GM18909 (cell line): ENCODE data around the gene CYP11A1.

Experiments used
- ATAC-seq: cut with Tn5 transposase; IDR thresholded peaks from one replicate; pipeline ENCODE4 v1.9.1; 2021; ENCODE audit warnings: mild to moderate bottlenecking; ENCODE audit not compliant: unreplicated experiment, poor library complexity

The CYP11A1 gene

DNA sequence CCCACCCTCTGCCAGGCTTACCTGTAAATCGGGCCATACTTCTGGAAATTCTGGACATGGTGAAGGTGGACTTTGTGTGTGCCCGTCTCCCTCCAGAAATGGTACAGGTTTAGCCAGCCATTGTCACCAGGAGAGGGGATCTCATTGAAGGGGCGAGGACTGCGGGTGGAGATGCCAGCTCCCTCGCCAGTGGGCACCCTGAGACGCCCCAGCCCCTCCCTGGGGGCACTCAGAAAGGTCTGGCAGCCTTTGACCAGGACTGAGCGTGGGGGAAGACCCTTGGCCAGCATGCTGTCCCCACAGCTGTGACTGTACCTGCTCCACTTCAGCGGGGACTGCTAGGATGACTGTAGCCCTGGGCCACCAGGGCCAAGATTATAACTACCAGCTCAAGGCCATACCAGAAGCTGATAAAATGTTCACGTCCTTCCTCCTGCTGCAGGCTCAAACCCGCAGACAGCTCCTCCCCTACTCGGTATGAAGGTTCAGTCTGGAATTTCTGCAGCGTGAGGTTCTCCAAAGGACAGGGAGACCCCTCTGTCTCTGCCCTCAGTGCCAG, at the start of gene CYP11A1:
TSS of gene CYP11A1 (minus strand) at position 351 of the 559 bp plus-strand sequence. CDS start at position 290, 61 bp downstream.
- ATAC-seq = no peak

- no peak for ATAC-seq
These were observed 49.8 kb upstream of the CYP11A1 start for GRCh38 chr15:74417225-74417624.

GRCh38 chr15:74415966-74416916, 48.8 kb upstream of the CYP11A1 start:
- ATAC-seq = no peak

- ATAC-seq = no peak
These were observed 47.3 kb upstream of the CYP11A1 start for GRCh38 chr15:74414603-74415338.

- ATAC-seq = no peak
These were observed 46.7 kb upstream of the CYP11A1 start for GRCh38 chr15:74414081-74414580.

GRCh38 chr15:74413350-74414080, 46.1 kb upstream of the CYP11A1 start:
- no peak for ATAC-seq

GRCh38 chr15:74412159-74412558, 44.7 kb upstream of the CYP11A1 start:
- ATAC-seq = no peak

- no peak for ATAC-seq
These were observed 44.2 kb upstream of the CYP11A1 start for GRCh38 chr15:74411686-74412085.

- ATAC-seq = no peak
These were observed 43.1 kb upstream of the CYP11A1 start for GRCh38 chr15:74410502-74410901.

DNA sequence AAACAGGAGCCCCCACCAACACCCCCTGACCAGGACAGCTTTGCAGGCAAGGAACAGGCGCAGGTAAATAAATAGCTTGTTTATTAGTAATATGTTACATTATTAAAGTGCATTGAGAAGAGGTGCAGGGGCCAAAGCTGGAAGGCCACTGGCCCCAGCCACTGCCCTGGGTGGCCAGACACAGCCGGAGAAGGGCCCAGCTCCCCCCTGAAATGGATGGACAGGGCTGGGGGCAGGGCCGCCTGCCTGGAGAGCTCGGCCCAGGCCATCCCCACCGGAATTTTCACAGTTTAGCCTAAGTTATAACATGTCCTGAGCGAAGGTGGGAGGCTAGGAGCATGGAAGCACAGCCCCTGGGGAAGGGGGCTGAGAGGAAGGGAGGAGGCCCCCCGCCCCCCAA, 41.8 kb upstream of the CYP11A1 start:
- ATAC-seq = no peak

- ATAC-seq = no peak
These were observed 41.4 kb upstream of the CYP11A1 start for GRCh38 chr15:74408815-74409214.

DNA sequence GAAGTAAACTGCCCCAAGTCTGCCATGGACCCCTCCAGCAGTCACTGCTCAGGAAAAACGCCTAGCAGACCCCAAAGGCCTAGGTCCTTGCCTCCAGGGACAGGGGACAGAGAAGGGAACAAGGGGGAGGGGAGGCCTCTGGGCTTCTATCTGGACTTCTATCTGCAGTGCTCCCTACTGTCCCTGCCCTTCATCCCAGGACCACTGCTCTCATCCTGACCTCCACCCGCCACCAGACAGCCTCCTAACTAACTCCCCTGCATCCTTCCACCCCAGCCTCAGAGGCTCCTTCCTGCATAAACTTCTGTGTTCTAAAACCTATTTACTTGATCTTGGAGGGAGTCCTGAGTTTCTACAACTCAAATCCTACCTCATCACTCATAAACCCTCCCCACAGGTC, 40.9 kb upstream of the CYP11A1 start:
- ATAC-seq = no peak

- no peak for ATAC-seq
These were observed 39.7 kb upstream of the CYP11A1 start for GRCh38 chr15:74406992-74407705.

GRCh38 chr15:74406517-74406916, 39.1 kb upstream of the CYP11A1 start:
- ATAC-seq = no peak

DNA sequence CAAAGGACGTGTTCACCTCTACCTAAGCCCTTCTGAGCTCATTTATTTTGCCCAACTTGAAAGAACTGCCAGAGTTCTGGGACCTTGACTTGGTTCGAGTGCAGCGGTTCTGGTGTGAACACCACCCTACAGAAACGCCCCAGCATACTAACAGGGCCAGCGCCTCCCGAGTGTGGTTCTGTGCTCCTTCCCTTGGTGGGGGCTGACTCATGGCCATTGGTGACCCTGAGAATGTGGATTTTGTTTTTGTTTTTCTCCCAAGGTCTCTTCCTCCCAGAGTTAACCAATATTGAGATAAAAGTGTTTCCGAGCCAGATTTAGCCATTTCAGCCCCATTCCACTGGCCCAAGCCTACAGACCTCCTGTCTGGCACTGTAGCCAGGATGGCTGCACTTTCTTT, 38.4 kb upstream of the CYP11A1 start:
- no peak for ATAC-seq

- peak; percentile 34 for ATAC-seq
These were observed 36.6 kb upstream of the CYP11A1 start for GRCh38 chr15:74403991-74404563.

DNA sequence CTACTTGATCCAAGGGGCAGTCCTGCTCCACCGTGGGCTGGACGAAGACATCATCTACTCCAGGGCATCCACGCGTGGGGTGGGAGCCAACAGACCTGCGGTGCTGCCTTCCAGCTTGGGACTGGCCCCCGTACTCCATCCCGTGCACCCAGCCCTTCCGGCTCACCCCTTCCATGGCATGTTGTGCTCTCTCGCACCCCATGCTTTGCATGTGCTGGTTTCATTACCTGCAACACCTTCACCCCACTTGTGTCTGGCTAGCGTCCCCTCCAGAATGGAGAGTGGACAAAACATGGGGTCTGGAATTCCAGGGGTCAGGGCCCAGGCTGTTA, 36.1 kb upstream of the CYP11A1 start:
- peak; percentile 15 for ATAC-seq

DNA sequence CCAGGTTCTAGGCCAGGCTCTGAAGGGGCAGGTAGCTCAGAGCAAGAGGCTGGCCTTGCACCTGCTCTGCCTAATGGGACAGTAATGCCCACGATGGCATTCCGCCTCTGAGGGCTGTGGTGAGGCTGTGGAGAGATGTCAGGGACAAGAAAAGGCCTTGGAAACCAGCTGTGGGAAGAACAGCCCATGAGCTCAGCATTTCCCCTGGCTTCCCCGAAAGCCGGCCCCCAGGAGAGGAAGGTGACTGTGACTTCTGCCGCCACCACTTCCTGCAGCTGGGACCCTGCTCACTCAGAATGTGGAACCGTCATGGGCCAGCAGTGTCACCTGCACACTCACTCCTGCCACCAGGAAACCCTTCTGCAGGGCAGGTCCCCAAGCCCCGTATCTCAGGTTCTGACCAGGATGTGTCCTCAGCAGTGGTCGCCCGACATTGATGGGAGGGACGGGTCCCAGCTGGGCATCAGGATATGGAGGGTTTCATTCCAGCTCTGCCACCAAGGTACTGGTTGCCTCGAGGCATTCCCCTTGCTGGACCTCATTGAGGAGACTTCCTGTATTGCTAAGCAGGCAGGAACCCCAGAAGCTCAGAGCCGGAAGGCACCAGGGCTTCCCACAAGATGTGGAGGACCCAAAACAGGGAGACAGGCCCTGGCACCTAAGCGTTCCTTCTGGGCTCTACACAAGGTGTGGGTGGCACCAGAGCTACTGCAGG, 35.6 kb upstream of the CYP11A1 start:
- peak; percentile 28 for ATAC-seq
